Nephron progenitor cell (in vitro differentiated cells): ENCODE measurements around the gene ZBTB34.
"Not testable (repeated sequence)": the region's sequence is repeated elsewhere in the genome, so short reads cannot be mapped to it uniquely, and the experiment has no call there.

Experiments
- DNase-seq: peaks from one replicate; pipeline ENCODE4 v3.0.0; 2021
- H3K27ac Mint-ChIP-seq: 2 replicates; pipeline ENCODE4 v1.8.0; 2021; ENCODE audit warnings: mild to moderate bottlenecking, moderate library complexity, mixed read lengths
- H3K27me3 Mint-ChIP-seq: 2 replicates; pipeline ENCODE4 v1.8.0; 2021; ENCODE audit warnings: mild to moderate bottlenecking, low read depth, mixed read lengths; ENCODE audit not compliant: poor library complexity
- H3K36me3 Mint-ChIP-seq: 2 replicates; pipeline ENCODE4 v1.8.0; 2021; ENCODE audit warnings: low read depth, mixed read lengths
- H3K4me1 Mint-ChIP-seq: 2 replicates; pipeline ENCODE4 v1.8.0; 2021; ENCODE audit warnings: mixed read lengths
- H3K4me3 Mint-ChIP-seq: 2 replicates; pipeline ENCODE4 v1.8.0; 2021; ENCODE audit warnings: mild to moderate bottlenecking, moderate library complexity, mixed read lengths
- H3K9me3 Mint-ChIP-seq: 2 replicates; pipeline ENCODE4 v1.8.0; 2021; ENCODE audit warnings: mild to moderate bottlenecking, moderate library complexity, mixed read lengths
- TF ChIP-seq, protein P1 (sequence below): fragments of 200-600 bp; sonication (generic); IDR thresholded peaks from 2 replicates; pipeline ENCODE4 v1.5.0; 2021; ENCODE audit warnings: antibody characterized with exemption

The ZBTB34 gene

GRCh38 chr9:126822278-126822677 lies 38.2 kb upstream of the ZBTB34 start:
- DNase-seq: no peak
- Mint-ChIP-seq H3K9me3 (peaks cover 40% of the 10 kb centered on the region), H3K27me3 (no peaks in the 10 kb centered on the region), H3K4me3 (no peak overlapping the region), H3K36me3 (peaks cover 88% of the 10 kb centered on the region), H3K27ac (no peak overlapping the region), H3K4me1 (no peaks in the 10 kb centered on the region)
- TF ChIP-seq, protein P1, sequence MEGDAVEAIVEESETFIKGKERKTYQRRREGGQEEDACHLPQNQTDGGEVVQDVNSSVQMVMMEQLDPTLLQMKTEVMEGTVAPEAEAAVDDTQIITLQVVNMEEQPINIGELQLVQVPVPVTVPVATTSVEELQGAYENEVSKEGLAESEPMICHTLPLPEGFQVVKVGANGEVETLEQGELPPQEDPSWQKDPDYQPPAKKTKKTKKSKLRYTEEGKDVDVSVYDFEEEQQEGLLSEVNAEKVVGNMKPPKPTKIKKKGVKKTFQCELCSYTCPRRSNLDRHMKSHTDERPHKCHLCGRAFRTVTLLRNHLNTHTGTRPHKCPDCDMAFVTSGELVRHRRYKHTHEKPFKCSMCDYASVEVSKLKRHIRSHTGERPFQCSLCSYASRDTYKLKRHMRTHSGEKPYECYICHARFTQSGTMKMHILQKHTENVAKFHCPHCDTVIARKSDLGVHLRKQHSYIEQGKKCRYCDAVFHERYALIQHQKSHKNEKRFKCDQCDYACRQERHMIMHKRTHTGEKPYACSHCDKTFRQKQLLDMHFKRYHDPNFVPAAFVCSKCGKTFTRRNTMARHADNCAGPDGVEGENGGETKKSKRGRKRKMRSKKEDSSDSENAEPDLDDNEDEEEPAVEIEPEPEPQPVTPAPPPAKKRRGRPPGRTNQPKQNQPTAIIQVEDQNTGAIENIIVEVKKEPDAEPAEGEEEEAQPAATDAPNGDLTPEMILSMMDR: no peak

DNA sequence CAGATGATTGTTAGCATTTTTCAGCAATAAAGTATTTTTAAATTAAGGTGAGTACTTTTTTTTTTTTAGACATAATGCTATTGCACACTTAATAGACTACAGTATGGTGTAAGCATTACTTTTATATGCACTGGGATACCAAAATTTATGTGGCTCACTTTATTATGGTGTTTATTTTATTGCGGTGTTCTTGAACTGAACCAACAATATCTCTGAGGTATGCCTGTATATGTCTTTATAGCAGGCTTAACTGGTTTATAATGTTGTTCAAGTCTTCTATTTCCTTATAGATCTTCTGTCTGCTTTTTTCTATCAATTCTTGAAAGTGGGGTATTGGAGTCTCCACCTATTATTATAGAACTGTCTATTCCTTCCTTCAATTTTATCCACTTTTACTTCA lies 37.6 kb upstream of the ZBTB34 start:
- H3K36me3 Mint-ChIP-seq: peaks cover 83% of the 10 kb centered on the region
- H3K9me3 Mint-ChIP-seq: peaks cover 34% of the 10 kb centered on the region
- no peak overlapping the region for H3K27ac Mint-ChIP-seq
- no peak for DNase-seq
- H3K27me3 Mint-ChIP-seq: no peaks in the 10 kb centered on the region
- TF ChIP-seq, protein P1: no peak
- no peak overlapping the region for H3K4me3 Mint-ChIP-seq
- no peaks in the 10 kb centered on the region for H3K4me1 Mint-ChIP-seq

DNA sequence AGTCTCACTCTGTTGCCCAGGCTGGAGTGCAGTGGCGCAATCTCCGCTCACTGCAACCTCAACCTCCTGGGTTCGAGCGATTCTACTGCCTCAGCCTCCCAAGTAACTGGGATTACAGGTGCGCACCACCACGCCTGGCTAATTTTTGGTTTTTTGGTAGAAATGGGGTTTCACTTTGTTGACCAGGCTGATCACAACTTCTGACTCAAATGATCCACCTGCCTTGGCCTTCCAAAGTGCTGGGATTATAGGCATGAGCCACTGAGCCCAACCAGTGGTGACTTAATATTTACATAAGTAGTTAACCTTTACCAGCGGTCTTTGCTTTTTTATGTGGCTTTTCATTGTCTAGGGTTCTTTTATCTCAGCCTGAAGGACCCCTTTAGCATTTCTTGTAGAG lies 36.4 kb upstream of the ZBTB34 start:
- not testable (repeated sequence) for DNase-seq, H3K27me3 Mint-ChIP-seq, H3K4me3 Mint-ChIP-seq, H3K4me1 Mint-ChIP-seq, H3K27ac Mint-ChIP-seq
- Mint-ChIP-seq H3K36me3 (peaks cover 75% of the 10 kb centered on the region), H3K9me3 (peaks cover 23% of the 10 kb centered on the region)

- H3K4me1 Mint-ChIP-seq: no peaks in the 10 kb centered on the region
- peaks cover 46% of the 10 kb centered on the region for H3K36me3 Mint-ChIP-seq
- no peak overlapping the region for H3K4me3 Mint-ChIP-seq
- no peak for DNase-seq
- H3K27ac Mint-ChIP-seq: no peak overlapping the region
- H3K27me3 Mint-ChIP-seq: no peaks in the 10 kb centered on the region
- H3K9me3 Mint-ChIP-seq: peaks cover under 1% of the 10 kb centered on the region
- TF ChIP-seq, protein P1: no peak
These were observed 33.2 kb upstream of the ZBTB34 start for GRCh38 chr9:126827227-126827626.

GRCh38 chr9:126829035-126829434 lies 31.4 kb upstream of the ZBTB34 start:
- Mint-ChIP-seq H3K36me3 (peaks cover 49% of the 10 kb centered on the region), H3K4me1 (no peaks in the 10 kb centered on the region), H3K9me3 (no peaks in the 10 kb centered on the region), H3K27me3 (no peaks in the 10 kb centered on the region), H3K4me3 (no peak overlapping the region), H3K27ac (no peak overlapping the region)
- DNase-seq: no peak
- TF ChIP-seq, protein P1: no peak

- H3K27ac Mint-ChIP-seq: peak overlapping the region; percentile 34
- no peaks in the 10 kb centered on the region for H3K9me3 Mint-ChIP-seq
- DNase-seq: no peak
- no peaks in the 10 kb centered on the region for H3K4me1 Mint-ChIP-seq
- no peaks in the 10 kb centered on the region for H3K27me3 Mint-ChIP-seq
- TF ChIP-seq, protein P1: no peak
- no peak overlapping the region for H3K4me3 Mint-ChIP-seq
- H3K36me3 Mint-ChIP-seq: peaks cover 48% of the 10 kb centered on the region
These were observed 29.6 kb upstream of the ZBTB34 start for GRCh38 chr9:126830827-126831226.
